Osteoblast (primary cell): ENCODE measurements around the gene PPOX. TPM values are rescaled to one million over a fixed set of nuclear protein-coding genes. Genes with fewer than 3 reads are reported as not detected.

Experiments
- DNase-seq: peaks from one replicate; pipeline ENCODE4 v3.0.0; 2011; ENCODE audit warnings: low spot score, mixed read lengths; ENCODE audit not compliant: insufficient read length; ENCODE audit errors: missing footprints
- H2AFZ ChIP-seq: 2 replicates; pipeline ENCODE4 v1.6.0; 2011; ENCODE audit warnings: mild to moderate bottlenecking, low read length
- H3K27ac ChIP-seq: 2 replicates; pipeline ENCODE4 v1.5.1; 2011; ENCODE audit warnings: mild to moderate bottlenecking, low read depth, low read length, moderate library complexity
- H3K27me3 ChIP-seq: 2 replicates; pipeline ENCODE4 v1.6.0; 2012; ENCODE audit warnings: mild to moderate bottlenecking, control low read depth, inconsistent platforms, low read length, moderate library complexity; ENCODE audit not compliant: insufficient read depth
- H3K36me3 ChIP-seq: 2 replicates; pipeline ENCODE4 v1.5.1; 2011; ENCODE audit warnings: mild to moderate bottlenecking, low read length, control low read depth, moderate library complexity; ENCODE audit not compliant: insufficient read depth
- H3K4me1 ChIP-seq: 2 replicates; pipeline ENCODE4 v1.5.1; 2011; ENCODE audit warnings: mild to moderate bottlenecking, low read length, control low read depth, moderate library complexity; ENCODE audit not compliant: insufficient read depth
- H3K4me2 ChIP-seq: 2 replicates; pipeline ENCODE4 v1.6.0; 2011; ENCODE audit warnings: mild to moderate bottlenecking, low read length; ENCODE audit not compliant: insufficient read depth
- H3K4me3 ChIP-seq: fragments of 200-600 bp; sonication (generic); 3 replicates; pipeline ENCODE4 v1.5.1; 2012; ENCODE audit warnings: mild to moderate bottlenecking, low read length, inconsistent platforms; ENCODE audit not compliant: insufficient read depth
- H3K79me2 ChIP-seq: 2 replicates; pipeline ENCODE4 v1.6.0; 2012; ENCODE audit warnings: mild to moderate bottlenecking, low read length, control low read depth, inconsistent platforms; ENCODE audit not compliant: insufficient read depth
- H3K9me3 ChIP-seq: 2 replicates; pipeline ENCODE4 v1.5.1; 2011; ENCODE audit warnings: low read depth, low read length, control low read depth
- H4K20me1 ChIP-seq: 2 replicates; pipeline ENCODE4 v1.6.0; 2012; ENCODE audit warnings: mild to moderate bottlenecking, low read length, control low read depth; ENCODE audit not compliant: insufficient read depth
- small RNA-seq: library from RNA; depleted of rRNA; stranded (forward); fragments of <200 nt; gene quantifications from one replicate; pipeline ENCODE3, GENCODE V24; 2012
- total RNA-seq: library from RNA; depleted of rRNA; stranded (reverse); fragments of >200 nt; gene quantifications from 2 replicates; pipeline ENCODE4 v1.2.3, GENCODE V29; 2012
- TF ChIP-seq, protein P1 (sequence below): IDR thresholded peaks from 2 replicates; pipeline ENCODE4 v1.5.1; 2011; ENCODE audit warnings: mild to moderate bottlenecking, low read depth, low read length, moderate library complexity; ENCODE audit errors: extremely low read depth

PPOX gene
- total RNA-seq, 1 donor, result 19.5 TPM

DNA sequence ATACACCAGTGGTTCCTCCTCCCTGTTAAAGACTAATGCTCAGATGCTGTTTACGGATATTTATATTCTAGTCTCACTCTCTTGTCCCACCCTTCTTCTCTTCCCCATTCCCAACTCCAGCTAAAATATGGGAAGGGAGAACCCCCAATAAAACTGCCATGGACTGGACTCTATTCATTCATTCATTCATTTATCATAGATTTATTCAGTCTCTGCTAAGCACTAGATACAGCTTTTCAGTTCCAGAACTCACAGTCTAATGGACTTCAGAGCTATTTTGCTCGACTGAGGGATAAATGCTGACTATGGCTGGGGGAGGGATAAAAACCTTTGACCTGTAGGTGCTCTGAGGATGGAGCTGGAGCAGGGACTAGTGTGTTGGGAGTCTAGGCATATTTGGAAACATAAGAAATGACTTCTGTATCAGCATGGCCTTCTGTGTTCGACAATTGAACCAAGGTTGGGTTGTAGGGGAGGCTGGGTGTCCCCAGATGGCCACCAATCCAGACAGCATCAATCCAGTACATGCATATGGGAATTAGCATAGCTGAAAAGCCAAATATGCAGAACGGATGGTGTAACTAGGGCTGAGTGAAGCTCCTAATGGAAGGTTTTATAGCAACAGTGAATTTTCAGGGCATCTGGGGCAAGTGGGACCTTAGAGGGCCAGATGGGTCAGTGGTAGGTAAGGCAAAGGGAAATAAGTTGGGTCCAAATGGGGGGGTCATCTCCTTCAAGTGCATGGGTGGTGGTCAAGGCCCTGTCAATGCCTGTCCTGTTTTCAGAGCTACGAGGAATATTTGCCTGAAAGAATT is 53.1 kb downstream of the PPOX start:
- no peak overlapping the region for H2AFZ ChIP-seq
- peaks cover 24% of the 10 kb centered on the region for H3K4me1 ChIP-seq
- TF ChIP-seq, protein P1, sequence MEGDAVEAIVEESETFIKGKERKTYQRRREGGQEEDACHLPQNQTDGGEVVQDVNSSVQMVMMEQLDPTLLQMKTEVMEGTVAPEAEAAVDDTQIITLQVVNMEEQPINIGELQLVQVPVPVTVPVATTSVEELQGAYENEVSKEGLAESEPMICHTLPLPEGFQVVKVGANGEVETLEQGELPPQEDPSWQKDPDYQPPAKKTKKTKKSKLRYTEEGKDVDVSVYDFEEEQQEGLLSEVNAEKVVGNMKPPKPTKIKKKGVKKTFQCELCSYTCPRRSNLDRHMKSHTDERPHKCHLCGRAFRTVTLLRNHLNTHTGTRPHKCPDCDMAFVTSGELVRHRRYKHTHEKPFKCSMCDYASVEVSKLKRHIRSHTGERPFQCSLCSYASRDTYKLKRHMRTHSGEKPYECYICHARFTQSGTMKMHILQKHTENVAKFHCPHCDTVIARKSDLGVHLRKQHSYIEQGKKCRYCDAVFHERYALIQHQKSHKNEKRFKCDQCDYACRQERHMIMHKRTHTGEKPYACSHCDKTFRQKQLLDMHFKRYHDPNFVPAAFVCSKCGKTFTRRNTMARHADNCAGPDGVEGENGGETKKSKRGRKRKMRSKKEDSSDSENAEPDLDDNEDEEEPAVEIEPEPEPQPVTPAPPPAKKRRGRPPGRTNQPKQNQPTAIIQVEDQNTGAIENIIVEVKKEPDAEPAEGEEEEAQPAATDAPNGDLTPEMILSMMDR, result no peak
- H3K79me2 ChIP-seq, result no peaks in the 10 kb centered on the region
- H3K27me3 ChIP-seq, result no peaks in the 10 kb centered on the region
- H3K4me3 ChIP-seq, result no peak overlapping the region
- no peak for DNase-seq
- H3K4me2 ChIP-seq, result no peak overlapping the region
- H3K27ac ChIP-seq, result no peak overlapping the region
- no peaks in the 10 kb centered on the region for H4K20me1 ChIP-seq
- H3K9me3 ChIP-seq, result no peaks in the 10 kb centered on the region
- peaks cover 3% of the 10 kb centered on the region for H3K36me3 ChIP-seq

DNA sequence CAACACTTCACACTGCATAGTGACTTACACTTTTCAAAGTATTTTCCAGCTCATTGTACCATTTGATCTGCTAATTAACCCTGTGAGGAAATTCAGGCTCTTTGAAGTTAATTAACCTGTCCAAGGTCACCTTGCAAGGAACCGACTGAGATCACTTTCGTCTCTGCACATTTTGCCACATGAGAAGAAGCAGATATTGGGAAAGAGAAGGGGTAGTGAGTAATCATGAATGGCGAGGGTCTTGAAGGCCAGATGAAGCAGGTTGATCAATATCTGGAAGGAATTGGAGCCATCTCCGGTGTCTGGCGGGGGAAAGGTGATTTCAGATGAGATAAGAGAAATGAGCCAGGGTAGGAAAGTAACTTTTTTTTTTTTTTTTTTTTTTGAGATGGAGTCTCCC is 53.8 kb downstream of the PPOX start:
- no peaks in the 10 kb centered on the region for H3K79me2 ChIP-seq
- H3K27ac ChIP-seq, result no peak overlapping the region
- no peaks in the 10 kb centered on the region for H3K9me3 ChIP-seq
- H3K27me3 ChIP-seq, result no peaks in the 10 kb centered on the region
- no peak for DNase-seq
- H3K4me3 ChIP-seq, result no peak overlapping the region
- TF ChIP-seq, protein P1, result no peak
- no peak overlapping the region for H3K4me2 ChIP-seq
- no peaks in the 10 kb centered on the region for H4K20me1 ChIP-seq
- H3K4me1 ChIP-seq, result peaks cover 24% of the 10 kb centered on the region
- no peaks in the 10 kb centered on the region for H3K36me3 ChIP-seq
- no peak overlapping the region for H2AFZ ChIP-seq

Small RNA genes lying within 50 kb of the gene (small RNA-seq; reads per million reads assigned to genes)
- gene RF01225, result not detected

Other genes with a start within 250 kb of the PPOX start
- gene ITLN2, start 211.6 kb upstream of the PPOX start, total RNA-seq, result not detected in 2 replicates
- 0.72 and 1.2 TPM in 2 replicates for gene F11R, start 145.3 kb upstream of the PPOX start, total RNA-seq
- 0.72 and 1.8 TPM in 2 replicates for gene TSTD1, start 127.5 kb upstream of the PPOX start, total RNA-seq
- gene USF1, start 120.4 kb upstream of the PPOX start, total RNA-seq, result 45.7 and 47.4 TPM in 2 replicates
- gene ARHGAP30, start 96.5 kb upstream of the PPOX start, total RNA-seq, result under 0.01 TPM in 1 of 2 replicates, not detected in the other
- gene NECTIN4, start 76.9 kb upstream of the PPOX start, total RNA-seq, result under 0.01 TPM in 2 replicates
- 1.4 and 1.5 TPM in 2 replicates for gene KLHDC9, start 68.1 kb upstream of the PPOX start, total RNA-seq
- gene PFDN2, start 48.4 kb upstream of the PPOX start, total RNA-seq, result 17.7 and 27.9 TPM in 2 replicates
- gene NIT1, start 48.3 kb upstream of the PPOX start, total RNA-seq, result 23.9 and 28.0 TPM in 2 replicates
- gene DEDD, start 33.8 kb upstream of the PPOX start, total RNA-seq, result 36.6 and 41.0 TPM in 2 replicates
- gene UFC1, start 12.4 kb upstream of the PPOX start, total RNA-seq, result 87.5 and 95.2 TPM in 2 replicates
- gene USP21, start 6.9 kb upstream of the PPOX start, total RNA-seq, result 8.0 and 9.1 TPM in 2 replicates
- 18.5 and 18.9 TPM in 2 replicates for gene B4GALT3, start 11.1 kb downstream of the PPOX start, total RNA-seq
- gene ADAMTS4, start 32.6 kb downstream of the PPOX start, total RNA-seq, result 1.4 and 3.5 TPM in 2 replicates
- 103 and 130 TPM in 2 replicates for gene NDUFS2, start 35.9 kb downstream of the PPOX start, total RNA-seq
- gene FCER1G, start 48.9 kb downstream of the PPOX start, total RNA-seq, result 0.29 and 0.72 TPM in 2 replicates
- gene APOA2, start 57.2 kb downstream of the PPOX start, total RNA-seq, result not detected in 2 replicates
- 6.5 and 8.8 TPM in 2 replicates for gene TOMM40L, start 59.6 kb downstream of the PPOX start, total RNA-seq
- gene NR1I3, start 71.8 kb downstream of the PPOX start, total RNA-seq, result not detected in 2 replicates
- not detected in 2 replicates for gene PCP4L1, start 92.3 kb downstream of the PPOX start, total RNA-seq
- 0.88 and 2.2 TPM in 2 replicates for gene MPZ, start 143.5 kb downstream of the PPOX start, total RNA-seq
- 20.3 and 26.5 TPM in 2 replicates for gene SDHC, start 148.0 kb downstream of the PPOX start, total RNA-seq
- gene CFAP126, start 201.4 kb downstream of the PPOX start, total RNA-seq, result not detected in 2 replicates